Measurements from ENCODE around the gene FRAS1.

- TF ChIP-seq, protein P1, sequence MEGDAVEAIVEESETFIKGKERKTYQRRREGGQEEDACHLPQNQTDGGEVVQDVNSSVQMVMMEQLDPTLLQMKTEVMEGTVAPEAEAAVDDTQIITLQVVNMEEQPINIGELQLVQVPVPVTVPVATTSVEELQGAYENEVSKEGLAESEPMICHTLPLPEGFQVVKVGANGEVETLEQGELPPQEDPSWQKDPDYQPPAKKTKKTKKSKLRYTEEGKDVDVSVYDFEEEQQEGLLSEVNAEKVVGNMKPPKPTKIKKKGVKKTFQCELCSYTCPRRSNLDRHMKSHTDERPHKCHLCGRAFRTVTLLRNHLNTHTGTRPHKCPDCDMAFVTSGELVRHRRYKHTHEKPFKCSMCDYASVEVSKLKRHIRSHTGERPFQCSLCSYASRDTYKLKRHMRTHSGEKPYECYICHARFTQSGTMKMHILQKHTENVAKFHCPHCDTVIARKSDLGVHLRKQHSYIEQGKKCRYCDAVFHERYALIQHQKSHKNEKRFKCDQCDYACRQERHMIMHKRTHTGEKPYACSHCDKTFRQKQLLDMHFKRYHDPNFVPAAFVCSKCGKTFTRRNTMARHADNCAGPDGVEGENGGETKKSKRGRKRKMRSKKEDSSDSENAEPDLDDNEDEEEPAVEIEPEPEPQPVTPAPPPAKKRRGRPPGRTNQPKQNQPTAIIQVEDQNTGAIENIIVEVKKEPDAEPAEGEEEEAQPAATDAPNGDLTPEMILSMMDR (IDR thresholded peaks at IDR 0.05): no peak
- TF ChIP-seq EP300 (IDR thresholded peaks at IDR 0.05) (no peak), POLR2A (IDR thresholded peaks at IDR 0.05) (no peak)
These were observed 402.2 kb downstream of the FRAS1 start for GRCh38 chr4:78459327-78459726.

Measured in ovary (tissue), 3 donors.